GM18519 (cell line): Measurements from ENCODE around the gene PSMB5.

Experiments
- ATAC-seq: cut with Tn5 transposase; IDR thresholded peaks from one replicate; pipeline ENCODE4 v1.9.1; 2021; ENCODE audit warnings: mild to moderate bottlenecking, moderate library complexity; ENCODE audit not compliant: unreplicated experiment, low FRiP score

PSMB5 gene

GRCh38 chr14:23034498-23035302 lies at the start of gene PSMB5:
Gene PSMB5, minus strand, starts transcription at chr14:23034900. Its CDS starts 19 bp downstream, at chr14:23034881.
- ATAC-seq, result peak; percentile 86

GRCh38 chr14:23080474-23080873 lies 45.8 kb upstream of the PSMB5 start:
- no peak for ATAC-seq

GRCh38 chr14:23079716-23080115 lies 45.0 kb upstream of the PSMB5 start:
- no peak for ATAC-seq

GRCh38 chr14:23078692-23079116 lies 44.0 kb upstream of the PSMB5 start:
- no peak for ATAC-seq

- no peak for ATAC-seq
Observed at GRCh38 chr14:23077962-23078361, 43.3 kb upstream of the PSMB5 start.

- ATAC-seq, result no peak
Observed at GRCh38 chr14:23076785-23077408, 42.2 kb upstream of the PSMB5 start.

GRCh38 chr14:23074906-23075305 lies 40.2 kb upstream of the PSMB5 start:
- no peak for ATAC-seq

GRCh38 chr14:23071921-23072539 lies 37.3 kb upstream of the PSMB5 start:
- no peak for ATAC-seq

GRCh38 chr14:23071244-23071920 lies 36.7 kb upstream of the PSMB5 start:
- ATAC-seq, result peak; percentile 65

- no peak for ATAC-seq
Observed at GRCh38 chr14:23070262-23071129, 35.8 kb upstream of the PSMB5 start.

GRCh38 chr14:23069413-23069806 lies 34.7 kb upstream of the PSMB5 start:
- no peak for ATAC-seq

- ATAC-seq, result peak; percentile 60
Observed at GRCh38 chr14:23068789-23069412, 34.2 kb upstream of the PSMB5 start.

GRCh38 chr14:23067847-23068788 lies 33.4 kb upstream of the PSMB5 start:
- no peak for ATAC-seq

GRCh38 chr14:23066855-23067744 lies 32.4 kb upstream of the PSMB5 start:
- no peak for ATAC-seq

- no peak for ATAC-seq
Observed at GRCh38 chr14:23066368-23066767, 31.7 kb upstream of the PSMB5 start.

GRCh38 chr14:23063601-23064000 lies 28.9 kb upstream of the PSMB5 start:
- ATAC-seq, result no peak

- ATAC-seq, result no peak
Observed at GRCh38 chr14:23062002-23062401, 27.3 kb upstream of the PSMB5 start.
